Pancreas (tissue), 10 donors: ENCODE results near the gene SH2D2A. TPM values are rescaled to one million over a fixed set of nuclear protein-coding genes. Genes with fewer than 3 reads are reported as not detected.
A peak's percentile ranks its signal among the peaks of the same experiment; 100 is the strongest.
"Not testable (repeated sequence)": the region's sequence is repeated elsewhere in the genome, so short reads cannot be mapped to it uniquely, and the experiment has no call there.

Experiments
- ATAC-seq, 4 donors: fragments of 200-7000 bp; cut with Tn5 transposase; one replicate each; pipeline versions ENCODE4 v1.8.0 to v1.9.1; 2020; ENCODE audit warnings: mild to moderate bottlenecking in 4 of 4, moderate library complexity in 4 of 4
- DNase-seq, 6 donors: peaks; one replicate each; pipeline ENCODE4 v3.0.0-alpha.2; 2020
- FAIRE-seq: peaks from 2 replicates; lab custom pipeline; 2012; peaks lifted over from hg19 to GRCh38; lab: Jason Lieb, UNC
- H3K27ac ChIP-seq, 4 donors: fragments of 200-600 bp; sonication (generic); 1 replicate in 3 of 4; 2 replicates in 1 of 4; pipeline versions ENCODE4 v1.5.0 to v1.8.0; 2020
- H3K27me3 ChIP-seq, 4 donors: fragments of 200-600 bp; one replicate each; pipeline ENCODE4 v1.8.0; 2021
- H3K36me3 ChIP-seq, 3 donors: fragments of 200-600 bp; sonication (generic) in 1 of 3; one replicate each; pipeline versions ENCODE4 v1.5.0 to v1.8.0; 2020 to 2021
- H3K4me1 ChIP-seq, 3 donors: fragments of 200-600 bp; one replicate each; pipeline ENCODE4 v1.8.0; 2021
- H3K4me3 ChIP-seq, 4 donors: fragments of 200-600 bp; sonication (generic) in 2 of 4; one replicate each; pipeline versions ENCODE4 v1.5.0 to v1.8.0; 2020 to 2021
- H3K9me3 ChIP-seq, 4 donors: fragments of 200-600 bp; one replicate each; pipeline ENCODE4 v1.8.0; 2021
- CTCF ChIP-seq, 4 donors: fragments of 200-600 bp; sonication (generic) in 3 of 4; IDR thresholded peaks; one replicate each; pipeline versions ENCODE4 v1.5.0 to v1.8.0; 2021; ENCODE audit warnings: antibody characterized with exemption in 4 of 4
- WGBS, 2 donors: extraction: QIAGEN DNeasy Blood & Tissue Kit; methylation state at CpG; one replicate each; pipeline ENCODE4 v1.1.7; 2013; 5-methylcytosine and 5-hydroxymethylcytosine counted together
- intact Hi-C, 3 donors: fragments of 100-400 bp; cut with DNase I; formaldehyde crosslinking; loops; one replicate each; pipeline versions ENCODE4 v1.11.1 to v1.14.2; 2022
- polyA plus RNA-seq, 2 donors: library from polyadenylated mRNA; stranded (reverse); fragments of 200-250 nt; gene quantifications; one replicate each; pipeline ENCODE4 v1.2.3, GENCODE V29; 2013
- total RNA-seq, 6 donors: library from RNA; stranded (reverse); fragmentation: NEBNext Ultra II Directional in 4 of 6; extraction: Animal tissue kit (Norgen Biotek cat#: 25700) in 4 of 6; gene quantifications; one replicate each; pipeline versions ENCODE4 v1.2.1 to v1.2.4, GENCODE V29; 2021 to 2023
- donor health status: healthy with polysubstance abuse.
- donor health status: DM: no; HTN: no; CAD: no; lungs with moderate emphysema.
- donor health status: DM: no; HTN: no; CAD: no.
- donor health status: control.
- donor health status: control.
- donor health status: Bipolar disorder and iron deficiency.
- donor health status: DM: yes; HTN: yes; CAD: no.
- donor health status: DM: no; HTN: no; CAD: no.
- donor health status: DM: no; HTN: no; CAD: no.
- donor health status: DM: yes; HTN: yes; CAD: no.

SH2D2A gene
- total and polyA plus RNA-seq, 8 donors: 0.16 to 1.5 (median 0.71) TPM

GRCh38 chr1:156765666-156766065 is 51.0 kb downstream of the SH2D2A start:
- Histone ChIP-seq H3K27ac (no peak overlapping the region), H3K9me3 (no peaks in the 10 kb centered on the region), H3K36me3 (no peaks in the 10 kb centered on the region), H3K4me3 (peak overlapping the region in 3 of 4 donors; percentile 51 to 65 (median 60)), H3K4me1 (peaks cover 9 to 18% (median 10%) of the 10 kb centered on the region in 3 donors), H3K27me3 (no peaks in the 10 kb centered on the region)
- DNase-seq: peak in 1 of 6 donors; percentile 9
- ATAC-seq: no peak
- FAIRE-seq: no peak
- WGBS, 2 donors: 89 to 90% methylated on average over 5 of the region's 5 CpGs
- no peak for TF ChIP-seq CTCF (IDR thresholded peaks at IDR 0.05)
- intact Hi-C loops: no loop called here

- H3K36me3 ChIP-seq, H3K9me3 ChIP-seq, FAIRE-seq, ATAC-seq, H3K27me3 ChIP-seq, H3K4me3 ChIP-seq, H3K27ac ChIP-seq, intact Hi-C loops: not testable (repeated sequence)
- peaks cover 4 to 17% (median 10%) of the 10 kb centered on the region in 3 donors for H3K4me1 ChIP-seq
- whole genome bisulfite sequencing, 2 donors: 93 to 96% methylated on average over 15 of the region's 15 CpGs
- DNase-seq: peak in 1 of 6 donors; percentile 16
Measured at GRCh38 chr1:156765136-156765535, 51.5 kb downstream of the SH2D2A start.

- 62 to 63% methylated on average over 4 of the region's 4 CpGs for whole genome bisulfite sequencing, 2 donors
- no peaks in the 10 kb centered on the region for H3K27me3 ChIP-seq
- no peak overlapping the region for H3K4me3 ChIP-seq
- H3K36me3 ChIP-seq: no peaks in the 10 kb centered on the region
- H3K9me3 ChIP-seq: no peaks in the 10 kb centered on the region
- peaks cover 0 to 2% (median 0%) of the 10 kb centered on the region in 3 donors for H3K4me1 ChIP-seq
- H3K27ac ChIP-seq: no peak overlapping the region
- FAIRE-seq (no peak), ATAC-seq (no peak), DNase-seq (no peak)
- intact Hi-C loops: no loop called here
- no peak for TF ChIP-seq CTCF (IDR thresholded peaks at IDR 0.05)
Measured at GRCh38 chr1:156760796-156761104, 55.9 kb downstream of the SH2D2A start.

- no peaks in the 10 kb centered on the region for H3K36me3 ChIP-seq
- peak in 2 of 6 donors; percentile 26 to 30 for DNase-seq
- H3K27me3 ChIP-seq: no peaks in the 10 kb centered on the region
- intact Hi-C loops: no loop called here
- H3K9me3 ChIP-seq: no peaks in the 10 kb centered on the region
- H3K27ac ChIP-seq: no peak overlapping the region
- FAIRE-seq: no peak
- WGBS, 2 donors: 66 to 68% methylated on average over 6 of the region's 6 CpGs
- ATAC-seq: no peak
- no peak for TF ChIP-seq CTCF (IDR thresholded peaks at IDR 0.05)
- H3K4me1 ChIP-seq: no peaks in the 10 kb centered on the region
- H3K4me3 ChIP-seq: no peak overlapping the region
Measured at GRCh38 chr1:156760092-156760795, 56.4 kb downstream of the SH2D2A start.

GRCh38 chr1:156757572-156758253 is 58.9 kb downstream of the SH2D2A start:
- WGBS, 2 donors: 90 to 96% methylated on average over 10 of the region's 10 CpGs
- peak in 1 of 6 donors; percentile 2 for DNase-seq
- H3K4me3 ChIP-seq, intact Hi-C loops, H3K27me3 ChIP-seq, H3K9me3 ChIP-seq, FAIRE-seq, H3K4me1 ChIP-seq, H3K27ac ChIP-seq, ATAC-seq, H3K36me3 ChIP-seq: not testable (repeated sequence)

GRCh38 chr1:156756355-156756754 is 60.3 kb downstream of the SH2D2A start:
- WGBS, 2 donors: 91 to 97% methylated on average over 1 of the region's 1 CpG
- ATAC-seq: no peak
- Histone ChIP-seq H3K4me3 (no peak overlapping the region), H3K4me1 (peaks cover 0 to 10% (median 6%) of the 10 kb centered on the region in 3 donors), H3K27me3 (no peaks in the 10 kb centered on the region), H3K36me3 (no peaks in the 10 kb centered on the region), H3K27ac (no peak overlapping the region), H3K9me3 (no peaks in the 10 kb centered on the region)
- FAIRE-seq: no peak
- DNase-seq: no peak
- intact Hi-C loops: no loop called here
- no peak for TF ChIP-seq CTCF (IDR thresholded peaks at IDR 0.05)
